HG03103 (cell line): ENCODE data around the gene RPP30.

ENCODE experiments used
- ATAC-seq: cut with Tn5 transposase; IDR thresholded peaks from one replicate; pipeline ENCODE4 v1.9.1; 2021; ENCODE audit warnings: low read depth; ENCODE audit not compliant: unreplicated experiment

Gene RPP30

GRCh38 chr10:90871766-90872647 is at the start of gene RPP30:
Gene RPP30 (plus strand): TSS chr10:90871974. CDS start chr10:90871987, 13 bp downstream.
- ATAC-seq: peak; percentile 95

GRCh38 chr10:90822508-90822907 is 49.3 kb upstream of the RPP30 start:
- ATAC-seq: no peak

- no peak for ATAC-seq
Measured at GRCh38 chr10:90832111-90832510, 39.7 kb upstream of the RPP30 start.

GRCh38 chr10:90834326-90834725 is 37.4 kb upstream of the RPP30 start:
- ATAC-seq: no peak

GRCh38 chr10:90837486-90837885 is 34.3 kb upstream of the RPP30 start:
- no peak for ATAC-seq

GRCh38 chr10:90842725-90843124 is 29.0 kb upstream of the RPP30 start:
- ATAC-seq: no peak

- ATAC-seq: no peak
Measured at GRCh38 chr10:90845726-90846125, 26.0 kb upstream of the RPP30 start.

- ATAC-seq: no peak
Measured at GRCh38 chr10:90846746-90847145, 25.0 kb upstream of the RPP30 start.

GRCh38 chr10:90847436-90847835 is 24.3 kb upstream of the RPP30 start:
- ATAC-seq: no peak

- no peak for ATAC-seq
Measured at GRCh38 chr10:90849956-90850749, 21.6 kb upstream of the RPP30 start.

GRCh38 chr10:90855126-90855525 is 16.6 kb upstream of the RPP30 start:
- ATAC-seq: no peak

GRCh38 chr10:90856261-90856660 is 15.5 kb upstream of the RPP30 start:
- no peak for ATAC-seq

GRCh38 chr10:90856964-90857634 is 14.7 kb upstream of the RPP30 start:
- peak; percentile 10 for ATAC-seq

GRCh38 chr10:90857635-90858460 is 13.9 kb upstream of the RPP30 start, which contains the start of gene HTR7:
Gene HTR7 (minus strand): TSS chr10:90858039. CDS start chr10:90857671, 368 bp downstream.
- peak; percentile 72 for ATAC-seq

- ATAC-seq: no peak
Measured at GRCh38 chr10:90858461-90858968, 13.3 kb upstream of the RPP30 start.

- ATAC-seq: no peak
Measured at GRCh38 chr10:90859321-90859751, 12.4 kb upstream of the RPP30 start.

- ATAC-seq: no peak
Measured at GRCh38 chr10:90860790-90861189, 11.0 kb upstream of the RPP30 start.

GRCh38 chr10:90862908-90863514 is 8.8 kb upstream of the RPP30 start:
- no peak for ATAC-seq

- ATAC-seq: no peak
Measured at GRCh38 chr10:90865401-90865800, 6.4 kb upstream of the RPP30 start.
